Tibial nerve (tissue), 4 donors: ENCODE results near the gene ERG28. TPM values are rescaled to one million over a fixed set of nuclear protein-coding genes. Genes with fewer than 3 reads are reported as not detected.
"Not testable (repeated sequence)": the region's sequence is repeated elsewhere in the genome, so short reads cannot be mapped to it uniquely, and the experiment has no call there.

ENCODE experiments used
- DNase-seq, 2 donors: peaks; one replicate each; pipeline ENCODE4 v3.0.0-alpha.2; 2019; ENCODE audit warnings: low spot score in 2 of 2
- H3K27ac ChIP-seq, 4 donors: fragments of 200-600 bp; sonication (generic) in 3 of 4; one replicate each; pipeline ENCODE4 v1.5.1; 2017 to 2019; ENCODE audit warnings: mild to moderate bottlenecking in 1 of 4
- H3K27me3 ChIP-seq, 2 donors: fragments of 200-600 bp; sonication (generic) in 1 of 2; one replicate each; pipeline versions ENCODE4 v1.5.1 to v1.6.0; 2017 to 2019
- H3K36me3 ChIP-seq, 3 donors: fragments of 200-600 bp; sonication (generic); one replicate each; pipeline ENCODE4 v1.5.1; 2018 to 2019
- H3K4me1 ChIP-seq, 4 donors: fragments of 200-600 bp; sonication (generic) in 3 of 4; one replicate each; pipeline ENCODE4 v1.5.1; 2017 to 2019
- H3K4me3 ChIP-seq, 4 donors: fragments of 200-600 bp; sonication (generic) in 3 of 4; one replicate each; pipeline ENCODE4 v1.5.1; 2017 to 2019; ENCODE audit warnings: mild to moderate bottlenecking in 1 of 4, moderate library complexity in 1 of 4
- H3K9me3 ChIP-seq, 4 donors: fragments of 200-600 bp; sonication (generic) in 3 of 4; one replicate each; pipeline ENCODE4 v1.5.1; 2017 to 2019
- CTCF ChIP-seq, 5 experiments: fragments of 200-600 bp in 3 of 5; fragments of 450-650 bp in 2 of 5; sonication (generic) in 3 of 5; IDR thresholded peaks; one replicate each; pipeline ENCODE4 v1.5.1; 2016 to 2019; ENCODE audit warnings: antibody characterized with exemption in 5 of 5, mild to moderate bottlenecking in 3 of 5, moderate library complexity in 2 of 5
- EP300 ChIP-seq, 2 donors: sonication (generic); formaldehyde crosslinking; IDR thresholded peaks; one replicate each; pipeline ENCODE4 v1.6.1; 2017; ENCODE audit warnings: antibody characterized with exemption in 2 of 2, mild to moderate bottlenecking in 1 of 2
- POLR2A ChIP-seq, 2 donors: fragments of 450-650 bp; IDR thresholded peaks; one replicate each; pipeline ENCODE4 v1.6.1; 2017; ENCODE audit warnings: antibody characterized with exemption in 2 of 2, mild to moderate bottlenecking in 2 of 2, moderate library complexity in 2 of 2
- WGBS, 2 donors: methylation state at CpG; one replicate each; pipeline ENCODE4 v1.1.5; 2018; 5-methylcytosine and 5-hydroxymethylcytosine counted together
- small RNA-seq: library from RNA; depleted of rRNA; stranded (forward); fragments of <200 nt; gene quantifications from one replicate; pipeline ENCODE3, GENCODE V24; 2016
- total RNA-seq, 4 donors: library from RNA; depleted of rRNA; stranded (reverse); fragments of >200 nt; gene quantifications; one replicate each; pipeline ENCODE4 v1.1.0, GENCODE V29; 2016

ERG28 gene
- total RNA-seq, 4 donors from 2014 or later = 4.5 to 7.6 (median 5.1) TPM

DNA sequence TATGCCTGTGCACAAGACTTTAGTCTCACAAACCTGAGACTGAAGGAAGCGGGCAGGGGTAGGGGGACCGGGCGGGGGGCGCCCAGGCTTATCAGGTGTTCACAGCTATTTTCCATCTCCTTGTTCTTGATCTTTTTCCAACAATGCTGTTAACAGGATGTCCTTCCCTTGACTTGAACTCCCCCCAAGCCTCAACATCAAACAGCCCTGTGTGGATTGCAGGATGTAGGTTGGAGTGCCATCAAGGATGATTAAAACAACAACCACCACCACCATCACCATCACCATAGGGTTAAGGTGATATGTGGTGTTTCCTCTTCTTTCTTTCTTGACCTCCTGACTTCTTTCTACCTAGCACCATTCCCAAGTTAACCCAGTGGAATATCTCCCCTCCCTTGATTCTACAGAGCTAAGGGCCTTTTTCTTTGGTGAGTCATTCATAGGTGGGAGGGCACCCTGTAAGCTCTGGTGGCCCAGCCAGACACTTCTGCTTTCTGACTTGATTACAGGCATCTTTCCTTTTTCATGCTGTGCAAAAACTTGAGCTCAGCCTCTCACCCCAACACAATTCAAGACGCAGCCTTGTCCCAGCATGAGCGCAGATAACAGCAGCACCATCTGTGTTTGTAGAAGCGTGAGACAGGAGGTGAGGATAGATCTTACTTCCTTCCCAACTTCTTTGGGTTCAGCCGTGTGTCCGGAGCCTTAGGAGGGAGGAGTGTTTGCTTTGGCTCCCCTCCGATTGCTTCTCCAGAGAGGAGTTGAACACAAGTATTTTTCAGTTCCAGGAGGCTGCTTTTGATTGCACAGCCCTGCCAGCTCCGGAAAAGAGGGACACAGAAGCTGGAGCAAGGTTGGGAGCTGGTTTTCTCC is 55.5 kb downstream of the ERG28 start:
- H3K4me3 ChIP-seq = peak overlapping the region in 1 of 4 donors; percentile 36
- DNase-seq = peak; percentile 57 to 58
- H3K27ac ChIP-seq = peak overlapping the region in 2 of 4 donors; percentile 62 to 73
- WGBS, 2 donors = 50 to 58% methylated on average over 11 of the region's 11 CpGs
- TF ChIP-seq POLR2A (IDR thresholded peaks at IDR 0.05) = no peak
- TF ChIP-seq CTCF (IDR thresholded peaks at IDR 0.05) = no peak
- TF ChIP-seq EP300 (IDR thresholded peaks at IDR 0.05) = no peak
- no peaks in the 10 kb centered on the region for H3K27me3 ChIP-seq
- peaks cover 0 to 5% (median 0%) of the 10 kb centered on the region in 4 donors for H3K9me3 ChIP-seq
- H3K36me3 ChIP-seq = no peaks in the 10 kb centered on the region
- H3K4me1 ChIP-seq = peaks cover 0 to 79% (median 20%) of the 10 kb centered on the region in 4 donors

GRCh38 chr14:75602503-75602902 is 58.2 kb downstream of the ERG28 start:
- Histone ChIP-seq H3K4me3 (no peak overlapping the region), H3K27ac (peak overlapping the region in 1 of 4 donors; percentile 73), H3K4me1 (peaks cover 0 to 54% (median 7%) of the 10 kb centered on the region in 4 donors), H3K27me3 (no peaks in the 10 kb centered on the region), H3K9me3 (no peaks in the 10 kb centered on the region), H3K36me3 (no peaks in the 10 kb centered on the region)
- TF ChIP-seq CTCF (IDR thresholded peaks at IDR 0.05) (no peak), EP300 (IDR thresholded peaks at IDR 0.05) (no peak), POLR2A (IDR thresholded peaks at IDR 0.05) (no peak)
- DNase-seq = no peak
- 75 to 76% methylated on average over 3 of the region's 3 CpGs for WGBS, 2 donors

DNA sequence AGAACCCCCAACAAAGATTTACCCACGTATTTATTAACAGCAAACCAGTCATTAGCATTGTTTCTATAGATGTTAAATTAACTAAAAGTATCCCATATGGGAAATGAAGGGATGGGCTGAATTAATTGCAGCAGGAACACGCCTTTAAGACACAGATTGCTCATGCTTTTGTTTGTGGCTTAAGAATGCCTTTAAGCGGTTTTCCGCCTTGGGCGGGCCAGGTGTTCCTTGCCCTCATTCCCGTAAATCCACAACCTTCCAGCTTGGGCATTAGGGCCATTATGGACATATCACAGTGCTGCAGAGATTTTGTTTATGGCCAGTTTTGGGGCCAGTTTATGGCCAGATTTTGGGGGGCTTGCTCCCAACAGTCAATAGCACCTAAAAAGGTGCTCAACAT is 59.6 kb downstream of the ERG28 start:
- not testable (repeated sequence) for H3K27me3 ChIP-seq, H3K27ac ChIP-seq, H3K9me3 ChIP-seq, DNase-seq, H3K4me3 ChIP-seq, H3K36me3 ChIP-seq
- peaks cover 0 to 46% (median 6%) of the 10 kb centered on the region in 4 donors for H3K4me1 ChIP-seq
- WGBS, 2 donors = 85 to 86% methylated on average over 6 of the region's 6 CpGs

- DNase-seq, H3K4me3 ChIP-seq, H3K27ac ChIP-seq, H3K36me3 ChIP-seq, H3K27me3 ChIP-seq, H3K9me3 ChIP-seq: not testable (repeated sequence)
- WGBS, 2 donors = 82% methylated on average over 1 of the region's 1 CpG
- H3K4me1 ChIP-seq = peaks cover 0 to 38% (median 2%) of the 10 kb centered on the region in 4 donors
Observed at GRCh38 chr14:75600100-75600499, 60.6 kb downstream of the ERG28 start.

Small RNA genes within 50 kb of the gene (small RNA-seq; reads per million reads assigned to genes)
- not detected for gene RNA5SP387

Other genes starting within 250 kb of the ERG28 start
- gene JDP2, start 232.9 kb downstream of the ERG28 start, total RNA-seq = 100 to 1,000 TPM in 2 of 4 donors, 10 to 100 TPM in 2; 82.3 to 147 (median 106) TPM
- gene BATF, start 138.4 kb downstream of the ERG28 start, total RNA-seq = 10 to 100 TPM in 1 of 4 donors, 1 to 10 TPM in 2, not detected in 1; 3.8 to 11.1 (median 6.3) TPM
- 10 to 100 TPM; 65.9 to 86.1 (median 74.4) TPM for gene FLVCR2, start 82.3 kb downstream of the ERG28 start, total RNA-seq
- gene TTLL5, start 370 bp upstream of the ERG28 start, total RNA-seq = 10 to 100 TPM; 36.3 to 61.8 (median 36.7) TPM